Gastrocnemius medialis (tissue), 4 donors: ENCODE results near the gene FOXD4L4. TPM values are rescaled to one million over a fixed set of nuclear protein-coding genes. Genes with fewer than 3 reads are reported as not detected.
"Not testable (repeated sequence)": the region's sequence is repeated elsewhere in the genome, so short reads cannot be mapped to it uniquely, and the experiment has no call there.

Experiments used
- ATAC-seq, 2 donors: fragments of 150-250 bp; one replicate each; pipeline ENCODE4 v1.9.1; 2016
- DNase-seq, 2 donors: peaks; one replicate each; pipeline ENCODE4 v3.0.0-alpha.2; 2019
- H3K27ac ChIP-seq, 4 donors: fragments of 200-600 bp; sonication (generic); 1 replicate in 1 of 4; 2 replicates in 3 of 4; pipeline ENCODE4 v1.5.1; 2016 to 2018; ENCODE audit warnings: mild to moderate bottlenecking in 2 of 4, moderate library complexity in 1 of 4
- H3K27me3 ChIP-seq, 3 donors: fragments of 200-600 bp; sonication (generic) in 2 of 3; 1 replicate in 1 of 3; 2 replicates in 2 of 3; pipeline versions ENCODE4 v1.5.1 to v1.6.0; 2016 to 2019; ENCODE audit warnings: mild to moderate bottlenecking in 1 of 3, moderate library complexity in 1 of 3
- H3K36me3 ChIP-seq, 2 donors: fragments of 200-600 bp; sonication (generic) in 1 of 2; one replicate each; pipeline ENCODE4 v1.5.1; 2017 to 2018
- H3K4me1 ChIP-seq, 2 donors: fragments of 200-600 bp; sonication (generic) in 1 of 2; one replicate each; pipeline ENCODE4 v1.5.1; 2016 to 2017; ENCODE audit warnings: mild to moderate bottlenecking in 2 of 2
- H3K4me3 ChIP-seq, 4 donors: fragments of 200-600 bp; sonication (generic) in 3 of 4; 1 replicate in 1 of 4; 2 replicates in 3 of 4; pipeline ENCODE4 v1.5.1; 2016 to 2019; ENCODE audit warnings: mild to moderate bottlenecking in 2 of 4
- H3K9me3 ChIP-seq, 3 donors: fragments of 200-600 bp; sonication (generic) in 2 of 3; 1 replicate in 1 of 3; 2 replicates in 2 of 3; pipeline ENCODE4 v1.5.1; 2016 to 2019
- in situ Hi-C, 4 donors: fragments of 200-750 bp; cut with MboI; loops; one replicate each; pipeline versions ENCODE4 v1.15.0 to v1.8.0; 2017; ENCODE audit warnings: low sequenced_read_pairs in 4 of 4
- intact Hi-C: fragments of 100-400 bp; cut with DNase I; formaldehyde crosslinking; loops from one replicate; pipeline ENCODE4 v1.15.1; 2023; ENCODE audit warnings: low total_unique reads
- total RNA-seq, 4 donors: library from RNA; depleted of rRNA; stranded (reverse); fragments of >200 nt; gene quantifications; one replicate each; pipeline versions ENCODE4 v1.1.0 to v1.2.3, GENCODE V29; 2016

FOXD4L4 gene
- total RNA-seq = under 1 TPM in 1 of 4 donors, not detected in 3; 0.16 TPM

GRCh38 chr9:65737096-65737564 lies at the start of gene FOXD4L4:
Gene FOXD4L4 (plus strand): TSS chr9:65737146. CDS start chr9:65737146, 0 bp downstream.
- in situ Hi-C loops, ATAC-seq, DNase-seq, H3K36me3 ChIP-seq, H3K4me3 ChIP-seq, H3K9me3 ChIP-seq, H3K27me3 ChIP-seq, H3K27ac ChIP-seq, intact Hi-C loops, H3K4me1 ChIP-seq: not testable (repeated sequence)

- H3K27ac ChIP-seq, intact Hi-C loops, H3K4me1 ChIP-seq, in situ Hi-C loops, H3K36me3 ChIP-seq, ATAC-seq, H3K9me3 ChIP-seq, H3K27me3 ChIP-seq, H3K4me3 ChIP-seq, DNase-seq: not testable (repeated sequence)
These were observed 33.4 kb upstream of the FOXD4L4 start for GRCh38 chr9:65703550-65703949.

GRCh38 chr9:65714445-65714844 lies 22.5 kb upstream of the FOXD4L4 start:
- H3K4me1 ChIP-seq, H3K9me3 ChIP-seq, in situ Hi-C loops, intact Hi-C loops, H3K4me3 ChIP-seq, DNase-seq, ATAC-seq, H3K27me3 ChIP-seq, H3K27ac ChIP-seq, H3K36me3 ChIP-seq: not testable (repeated sequence)

GRCh38 chr9:65738133-65738532 lies 1.2 kb downstream of the FOXD4L4 start:
- H3K27ac ChIP-seq, H3K36me3 ChIP-seq, intact Hi-C loops, H3K4me1 ChIP-seq, H3K4me3 ChIP-seq, H3K9me3 ChIP-seq, H3K27me3 ChIP-seq, ATAC-seq, in situ Hi-C loops, DNase-seq: not testable (repeated sequence)

Other genes with a start within 250 kb of the FOXD4L4 start
- 10 to 100 TPM in 2 of 4 donors, 1 to 10 TPM in 2; 7.7 to 15.9 (median 10.6) TPM for gene ZNG1E, start 61.2 kb upstream of the FOXD4L4 start, total RNA-seq